ENCODE data around the gene GATAD2A.
"Not testable (repeated sequence)": the region's sequence is repeated elsewhere in the genome, so short reads cannot be mapped to it uniquely, and the experiment has no call there.

The GATAD2A gene

GRCh38 chr19:19388568-19389555 lies 16.6 kb upstream of the GATAD2A start:
- FAIRE-seq = no peak

GRCh38 chr19:19389683-19390082 lies 15.8 kb upstream of the GATAD2A start:
- FAIRE-seq = not testable (repeated sequence)

- FAIRE-seq = not testable (repeated sequence)
Measured at GRCh38 chr19:19394333-19394732, 11.1 kb upstream of the GATAD2A start.

DNA sequence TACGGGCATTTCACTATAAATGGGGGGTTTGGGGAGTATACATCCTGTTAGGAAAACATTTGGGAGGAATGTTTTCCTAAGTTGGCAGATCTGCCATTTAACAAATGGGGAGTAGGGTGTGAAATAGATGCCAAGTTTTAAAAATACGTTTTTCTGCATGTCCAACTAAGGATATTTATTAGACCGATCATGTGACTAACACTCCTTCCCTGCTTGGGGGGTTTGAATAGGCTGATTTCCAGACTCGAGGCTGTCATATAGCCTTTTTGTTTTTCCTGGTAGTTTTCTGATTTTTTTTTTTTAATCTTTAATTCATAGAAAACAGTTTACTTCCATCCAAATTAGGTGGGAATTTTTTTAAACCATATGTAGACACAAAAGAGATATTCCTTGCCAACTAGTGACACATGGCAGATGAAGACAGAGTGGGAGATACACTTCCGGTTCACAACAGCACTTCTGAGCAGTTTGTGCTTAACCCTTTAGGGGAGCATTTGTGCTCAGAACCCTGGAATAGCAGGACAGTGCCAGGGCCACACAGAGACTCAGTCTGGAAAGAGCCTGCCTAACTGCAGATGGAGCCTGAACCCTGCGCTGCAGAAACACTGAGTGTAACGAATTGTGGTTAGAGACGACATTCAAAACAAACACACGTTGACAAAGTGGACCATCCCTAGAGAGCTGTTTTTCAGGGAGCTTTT lies 5.6 kb upstream of the GATAD2A start:
- FAIRE-seq = no peak

- no peak for FAIRE-seq
Measured at GRCh38 chr19:19402656-19403372, 2.7 kb upstream of the GATAD2A start.

DNA sequence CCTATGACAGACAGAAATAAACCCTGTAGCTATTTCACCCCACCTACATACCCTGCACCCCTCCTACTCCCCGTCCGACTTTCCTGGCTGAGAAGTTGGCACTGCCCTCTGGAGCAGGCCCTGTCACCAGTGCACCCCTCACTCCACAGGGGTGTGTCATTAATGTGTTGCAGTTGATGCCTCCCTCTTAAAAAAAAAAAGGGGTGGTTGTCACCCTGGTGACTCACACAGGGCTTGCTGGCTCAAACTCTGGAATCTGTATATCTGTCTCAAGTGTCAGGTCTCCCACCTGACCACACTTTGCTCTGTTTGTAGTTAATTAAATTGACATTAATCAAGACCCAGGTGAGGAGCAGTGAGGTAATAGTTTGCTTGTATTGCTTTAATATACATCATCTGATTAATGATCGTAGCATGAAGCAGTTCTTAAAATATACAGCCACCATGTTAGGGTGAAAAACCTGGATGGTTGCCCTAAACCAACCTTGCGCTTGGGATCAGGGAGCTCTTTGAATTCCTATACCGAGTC lies 2.0 kb upstream of the GATAD2A start:
- FAIRE-seq = no peak

- FAIRE-seq = no peak
Measured at GRCh38 chr19:19405971-19406877, 749 bp downstream of the GATAD2A start.

DNA sequence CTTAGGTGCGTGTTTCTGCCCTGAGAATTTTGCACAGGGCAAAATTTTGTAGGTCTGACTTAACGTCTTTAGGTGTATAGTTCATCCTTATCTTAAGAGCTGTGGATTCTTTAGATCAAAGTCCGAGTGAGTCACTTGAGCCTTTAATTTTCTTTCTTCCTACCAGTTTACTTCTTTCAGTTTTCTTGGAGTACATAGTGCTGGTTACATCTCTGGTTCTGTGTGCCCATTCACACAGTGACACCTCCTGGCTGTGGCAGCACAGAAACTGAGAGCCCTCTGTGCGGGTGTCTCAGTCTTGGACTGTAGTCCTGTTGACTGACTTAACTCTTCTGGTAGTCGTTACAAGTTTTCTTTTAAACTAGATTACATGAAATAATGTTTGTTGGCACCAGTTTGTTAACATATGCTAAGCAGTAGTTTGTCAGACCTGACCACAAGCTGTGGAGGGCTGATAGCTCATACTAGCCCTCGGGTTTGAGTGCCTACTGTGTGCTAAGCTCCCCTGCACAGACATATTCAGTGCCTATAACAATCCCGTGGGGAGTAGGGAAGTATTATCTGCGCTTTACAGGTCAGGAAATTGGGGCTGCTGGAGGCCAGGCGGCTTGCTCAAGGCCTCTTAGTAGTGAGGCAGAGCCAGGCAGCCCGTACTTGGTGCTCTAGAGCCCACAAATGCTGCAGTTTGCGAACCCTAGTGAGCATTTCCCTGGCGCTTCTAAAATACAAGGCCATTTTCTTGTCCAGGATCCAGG lies 1.6 kb downstream of the GATAD2A start:
- FAIRE-seq = no peak

DNA sequence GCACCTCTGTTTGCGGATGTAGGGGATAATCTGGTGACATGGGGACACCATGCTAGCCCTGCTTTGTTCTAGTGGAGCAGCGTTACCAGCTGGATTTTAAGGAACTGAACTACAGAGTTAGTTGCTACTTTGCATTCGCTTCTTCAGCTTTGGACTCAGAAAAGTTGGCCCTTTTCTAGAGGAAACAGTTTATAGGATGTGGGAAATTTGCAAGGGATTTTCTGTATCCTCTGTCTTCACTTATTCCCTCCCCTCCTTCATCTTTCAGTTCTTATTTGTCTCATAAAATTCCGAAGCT lies 2.1 kb downstream of the GATAD2A start:
- FAIRE-seq = no peak

GRCh38 chr19:19409205-19409604 lies 3.7 kb downstream of the GATAD2A start:
- FAIRE-seq = no peak

DNA sequence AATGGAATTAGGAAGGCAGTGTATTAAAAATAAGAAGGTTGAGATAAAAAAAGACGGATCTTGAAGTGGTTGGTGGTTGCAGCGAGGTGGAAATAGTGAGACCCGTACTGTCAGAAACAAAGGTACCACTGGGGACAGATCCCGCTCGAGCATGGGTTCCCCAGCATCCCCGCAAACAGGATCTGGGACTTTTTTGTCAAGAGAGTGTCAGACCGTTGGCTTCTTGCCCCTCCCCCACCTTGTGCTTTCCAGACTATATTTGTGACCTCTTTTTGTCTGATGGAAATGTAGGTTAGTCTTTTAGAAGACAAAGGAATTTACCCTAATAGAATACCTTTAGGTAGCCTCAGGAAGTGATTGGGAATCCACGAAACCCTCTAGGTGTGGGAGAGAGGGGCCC lies 4.2 kb downstream of the GATAD2A start:
- FAIRE-seq = no peak

- FAIRE-seq = no peak
Measured at GRCh38 chr19:19410553-19411550, 5.4 kb downstream of the GATAD2A start.

- no peak for FAIRE-seq
Measured at GRCh38 chr19:19416280-19416679, 10.8 kb downstream of the GATAD2A start.

- FAIRE-seq = no peak
Measured at GRCh38 chr19:19417046-19417445, 11.6 kb downstream of the GATAD2A start.

DNA sequence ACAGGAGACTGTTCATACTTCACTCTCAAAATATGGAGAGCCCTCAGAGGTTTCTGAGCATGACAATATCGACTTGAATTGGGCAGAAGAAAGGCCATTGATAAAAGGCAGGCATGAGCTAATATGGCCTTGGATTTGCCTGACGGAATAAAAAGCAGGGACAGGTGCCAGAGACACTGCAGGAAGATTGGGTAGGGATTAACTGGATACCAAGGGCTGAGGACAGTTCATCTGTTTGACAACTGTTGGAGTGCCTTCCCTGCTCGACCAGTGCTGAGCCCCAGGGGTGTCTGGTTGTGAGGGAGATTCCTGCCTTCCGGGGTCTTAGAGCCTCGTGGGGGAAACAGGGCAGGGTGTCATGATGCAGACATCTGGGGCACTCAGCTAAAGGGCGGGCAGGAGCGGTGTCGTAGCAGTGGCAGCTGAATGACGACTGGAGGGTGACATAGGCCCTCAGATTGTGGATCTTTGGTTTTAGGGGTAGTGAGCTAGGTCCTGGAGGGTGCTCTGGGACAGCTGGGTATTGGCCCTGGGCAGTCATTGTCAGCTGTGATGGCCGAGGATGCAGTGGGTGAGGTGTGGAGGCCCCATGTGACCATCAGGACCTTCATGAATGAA lies 12.3 kb downstream of the GATAD2A start:
- FAIRE-seq = no peak

- FAIRE-seq = no peak
Measured at GRCh38 chr19:19418555-19419260, 13.2 kb downstream of the GATAD2A start.

DNA sequence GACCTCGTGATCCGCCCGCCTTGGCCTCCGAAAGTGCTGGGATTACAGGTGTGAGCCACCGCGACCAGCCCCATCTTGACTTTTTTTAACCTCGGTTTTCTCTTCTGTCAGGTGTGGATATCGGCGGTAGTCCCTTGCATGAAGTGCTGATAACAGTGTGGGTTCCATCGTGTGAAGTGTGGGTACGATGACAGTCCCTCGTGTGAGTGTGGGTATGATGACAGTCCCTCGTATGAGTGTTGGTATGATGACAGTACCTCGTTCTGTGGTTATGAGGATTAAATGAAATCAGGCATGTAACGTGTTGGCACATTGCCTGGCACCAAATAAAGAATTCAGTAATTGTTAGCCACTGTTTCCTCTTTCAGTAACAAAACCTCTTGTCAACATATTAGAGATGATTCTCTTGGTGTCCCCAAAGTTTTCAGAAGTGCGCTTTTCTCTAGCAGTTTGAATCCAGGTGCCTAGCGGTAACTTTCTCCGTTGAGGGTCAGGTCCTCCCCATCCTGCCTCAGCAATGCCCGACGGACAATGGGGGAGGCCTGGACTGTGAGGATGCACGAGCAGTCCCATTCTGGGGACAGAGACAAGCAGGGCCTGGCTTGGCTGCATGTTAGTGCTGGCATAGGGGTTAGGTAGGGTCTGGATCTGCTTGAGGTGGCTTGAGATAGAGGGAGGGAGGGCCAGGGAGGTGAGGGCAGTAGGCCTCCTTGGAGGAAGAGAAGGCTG lies 15.3 kb downstream of the GATAD2A start:
- no peak for FAIRE-seq

DNA sequence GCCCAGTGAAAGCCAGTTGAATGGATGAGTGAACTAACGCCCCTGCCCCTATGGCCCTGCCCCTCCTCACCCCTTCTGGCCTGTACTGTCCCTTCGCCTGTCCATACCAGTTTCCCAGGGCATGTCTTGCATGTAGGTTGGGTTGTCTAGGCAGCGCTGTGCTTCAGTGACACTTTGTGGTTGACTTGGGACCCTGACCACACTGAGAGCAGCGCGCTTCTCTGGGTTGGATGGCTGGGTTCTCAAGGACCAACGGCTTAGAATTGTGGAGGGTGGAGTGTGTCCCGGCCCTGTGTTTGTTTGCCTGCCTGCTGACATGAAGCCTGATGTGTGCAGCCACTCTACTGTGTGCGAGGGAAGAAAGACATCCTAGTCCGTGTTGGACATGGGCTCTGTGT lies 15.8 kb downstream of the GATAD2A start:
- no peak for FAIRE-seq

Measured in colon (tissue), 2 donors.